Thyroid gland (tissue), 4 donors: ENCODE data around the gene CDK5. TPM values are rescaled to one million over a fixed set of nuclear protein-coding genes. Genes with fewer than 3 reads are reported as not detected.

Experiments
- DNase-seq, 2 donors: peaks; one replicate each; pipeline ENCODE4 v3.0.0-alpha.2; 2019
- H3K27ac ChIP-seq, 3 donors: fragments of 200-600 bp; sonication (generic); 1 replicate in 2 of 3; 2 replicates in 1 of 3; pipeline ENCODE4 v1.5.1; 2016 to 2019; ENCODE audit warnings: mild to moderate bottlenecking in 1 of 3, moderate library complexity in 1 of 3
- H3K27me3 ChIP-seq: fragments of 200-600 bp; sonication (generic); one replicate; pipeline ENCODE4 v1.5.1; 2019
- H3K36me3 ChIP-seq, 2 donors: fragments of 200-600 bp; sonication (generic); one replicate each; pipeline ENCODE4 v1.5.1; 2016 to 2019
- H3K4me1 ChIP-seq, 2 donors: fragments of 200-600 bp; sonication (generic); one replicate each; pipeline ENCODE4 v1.5.1; 2017 to 2019
- H3K4me3 ChIP-seq, 3 donors: fragments of 200-600 bp; sonication (generic); replicated peaks in 1 of 3; 1 replicate in 2 of 3; 2 replicates in 1 of 3; pipeline ENCODE4 v1.5.1; 2016; ENCODE audit warnings: mild to moderate bottlenecking in 1 of 3
- H3K9me3 ChIP-seq: fragments of 200-600 bp; sonication (generic); one replicate; pipeline ENCODE4 v1.5.1; 2017
- POLR2A ChIP-seq, 2 donors: fragments of 450-650 bp; IDR thresholded peaks; one replicate each; pipeline ENCODE4 v1.6.1; 2017; ENCODE audit warnings: antibody characterized with exemption in 2 of 2, mild to moderate bottlenecking in 2 of 2, moderate library complexity in 1 of 2
- WGBS, 2 donors: methylation state at CpG; one replicate each; pipeline ENCODE4 v1.1.5; 2017; 5-methylcytosine and 5-hydroxymethylcytosine counted together
- intact Hi-C: fragments of 100-400 bp; cut with DNase I; formaldehyde crosslinking; loops from one replicate; pipeline ENCODE4 v1.15.1; 2023
- total RNA-seq, 4 donors: library from RNA; depleted of rRNA; stranded (reverse); fragments of >200 nt; gene quantifications; one replicate each; pipeline ENCODE4 v1.2.3, GENCODE V29; 2016
- TF ChIP-seq, protein P1 (sequence below), 6 experiments: fragments of 200-600 bp in 3 of 6; fragments of 450-650 bp in 3 of 6; sonication (generic) in 3 of 6; IDR thresholded peaks; one replicate each; pipeline ENCODE4 v1.5.1; 2016 to 2019; ENCODE audit warnings: antibody characterized with exemption in 6 of 6, mild to moderate bottlenecking in 2 of 6, inconsistent platforms in 1 of 6, moderate library complexity in 1 of 6

CDK5 gene
- total RNA-seq, 4 donors from 2014 or later: 5.3 to 17.4 (median 9.6) TPM

DNA sequence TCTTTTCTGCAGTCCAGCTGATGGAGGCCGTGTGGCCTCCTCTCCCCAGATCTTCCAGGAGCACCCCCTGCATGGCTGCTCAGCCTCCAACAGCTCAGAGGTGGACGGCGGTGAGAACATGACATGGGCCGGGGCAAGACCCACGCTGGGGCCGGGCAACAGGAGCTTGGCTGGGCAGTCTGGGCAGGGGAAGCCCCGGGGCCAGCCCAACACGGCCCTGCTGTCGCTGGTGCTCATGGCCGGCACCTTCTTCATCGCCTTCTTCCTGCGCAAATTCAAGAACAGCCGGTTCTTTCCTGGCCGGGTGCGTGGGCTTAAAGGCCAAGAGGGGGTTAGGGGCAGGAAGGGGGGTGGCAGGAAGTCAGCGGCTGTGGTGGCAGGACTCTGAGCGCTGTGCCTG, 16.3 kb upstream of the CDK5 start:
- H3K4me1 ChIP-seq: peaks cover 0 to 5% of the 10 kb centered on the region in 2 donors
- no peaks in the 10 kb centered on the region for H3K27me3 ChIP-seq
- TF ChIP-seq, protein P1, sequence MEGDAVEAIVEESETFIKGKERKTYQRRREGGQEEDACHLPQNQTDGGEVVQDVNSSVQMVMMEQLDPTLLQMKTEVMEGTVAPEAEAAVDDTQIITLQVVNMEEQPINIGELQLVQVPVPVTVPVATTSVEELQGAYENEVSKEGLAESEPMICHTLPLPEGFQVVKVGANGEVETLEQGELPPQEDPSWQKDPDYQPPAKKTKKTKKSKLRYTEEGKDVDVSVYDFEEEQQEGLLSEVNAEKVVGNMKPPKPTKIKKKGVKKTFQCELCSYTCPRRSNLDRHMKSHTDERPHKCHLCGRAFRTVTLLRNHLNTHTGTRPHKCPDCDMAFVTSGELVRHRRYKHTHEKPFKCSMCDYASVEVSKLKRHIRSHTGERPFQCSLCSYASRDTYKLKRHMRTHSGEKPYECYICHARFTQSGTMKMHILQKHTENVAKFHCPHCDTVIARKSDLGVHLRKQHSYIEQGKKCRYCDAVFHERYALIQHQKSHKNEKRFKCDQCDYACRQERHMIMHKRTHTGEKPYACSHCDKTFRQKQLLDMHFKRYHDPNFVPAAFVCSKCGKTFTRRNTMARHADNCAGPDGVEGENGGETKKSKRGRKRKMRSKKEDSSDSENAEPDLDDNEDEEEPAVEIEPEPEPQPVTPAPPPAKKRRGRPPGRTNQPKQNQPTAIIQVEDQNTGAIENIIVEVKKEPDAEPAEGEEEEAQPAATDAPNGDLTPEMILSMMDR (IDR thresholded peaks at IDR 0.05): no peak
- no peak for TF ChIP-seq POLR2A (IDR thresholded peaks at IDR 0.05)
- peaks cover 59 to 65% of the 10 kb centered on the region in 2 donors for H3K36me3 ChIP-seq
- no peak overlapping the region for H3K27ac ChIP-seq
- H3K9me3 ChIP-seq: no peaks in the 10 kb centered on the region
- no peak for DNase-seq
- 90 to 94% methylated on average over 13 to 17 of the region's 17 CpGs for WGBS, 2 donors
- intact Hi-C loops: no loop called here
- H3K4me3 ChIP-seq: no peak overlapping the region

DNA sequence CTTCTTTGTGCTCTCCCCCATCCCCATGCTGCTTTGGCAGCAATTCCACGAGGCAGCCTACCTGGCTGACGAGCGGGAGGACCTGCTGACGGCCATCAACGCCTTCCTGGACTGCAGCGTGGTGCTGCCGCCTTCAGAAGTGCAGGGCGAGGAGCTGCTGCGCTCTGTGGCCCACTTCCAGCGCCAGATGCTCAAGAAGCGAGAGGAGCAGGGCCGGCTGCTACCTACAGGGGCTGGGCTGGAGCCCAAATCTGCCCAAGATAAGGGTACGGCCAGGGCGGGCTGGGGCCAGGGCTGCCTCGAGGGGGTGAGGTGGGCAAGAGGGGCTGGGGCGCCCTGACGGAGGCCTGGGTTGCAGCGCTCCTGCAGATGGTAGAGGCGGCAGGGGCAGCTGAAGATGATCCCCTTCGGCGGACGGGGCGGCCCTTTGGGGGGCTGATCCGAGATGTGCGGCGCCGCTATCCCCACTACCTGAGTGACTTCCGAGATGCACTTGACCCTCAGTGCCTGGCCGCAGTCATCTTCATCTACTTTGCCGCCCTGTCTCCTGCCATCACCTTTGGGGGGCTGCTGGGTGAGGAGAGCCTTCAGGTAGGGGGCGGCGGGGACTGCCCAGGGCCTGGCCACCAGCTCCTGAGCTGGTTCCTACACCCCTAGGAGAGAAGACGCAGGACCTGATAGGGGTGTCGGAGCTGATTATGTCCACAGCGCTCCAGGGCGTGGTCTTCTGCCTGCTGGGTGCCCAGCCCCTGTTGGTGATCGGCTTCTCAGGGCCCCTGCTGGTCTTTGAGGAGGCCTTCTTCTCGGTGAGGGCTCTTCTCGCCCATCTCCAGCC, 13.6 kb upstream of the CDK5 start:
- DNase-seq: no peak
- 95 to 96% methylated on average over 20 to 37 of the region's 39 CpGs for WGBS, 2 donors
- Histone ChIP-seq H3K9me3 (no peaks in the 10 kb centered on the region), H3K36me3 (peaks cover 82 to 88% of the 10 kb centered on the region in 2 donors), H3K27me3 (no peaks in the 10 kb centered on the region), H3K4me1 (no peaks in the 10 kb centered on the region), H3K4me3 (no peak overlapping the region), H3K27ac (no peak overlapping the region)
- intact Hi-C loops: no loop called here
- TF ChIP-seq POLR2A (IDR thresholded peaks at IDR 0.05): no peak
- TF ChIP-seq, protein P1 (IDR thresholded peaks at IDR 0.05): no peak

DNA sequence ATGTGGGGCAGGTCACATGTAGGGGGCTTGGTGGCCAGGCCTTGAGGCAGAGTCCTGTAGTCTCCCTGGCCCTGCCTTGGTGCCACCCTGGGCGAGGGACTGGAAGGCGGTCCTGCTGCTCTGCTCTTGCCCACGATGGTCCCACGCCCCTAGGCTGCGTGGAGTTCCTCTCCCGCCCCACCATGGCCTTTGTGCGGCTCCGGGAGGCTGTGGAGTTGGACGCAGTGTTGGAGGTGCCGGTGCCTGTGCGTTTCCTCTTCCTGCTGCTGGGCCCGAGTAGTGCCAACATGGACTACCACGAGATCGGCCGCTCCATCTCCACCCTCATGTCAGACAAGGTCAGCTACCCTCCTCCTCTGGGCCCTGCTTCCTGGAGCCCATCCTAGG, 12.9 kb upstream of the CDK5 start:
- H3K36me3 ChIP-seq: peaks cover 78 to 94% of the 10 kb centered on the region in 2 donors
- 93 to 95% methylated on average over 4 to 13 of the region's 15 CpGs for WGBS, 2 donors
- intact Hi-C loops: no loop called here

DNA sequence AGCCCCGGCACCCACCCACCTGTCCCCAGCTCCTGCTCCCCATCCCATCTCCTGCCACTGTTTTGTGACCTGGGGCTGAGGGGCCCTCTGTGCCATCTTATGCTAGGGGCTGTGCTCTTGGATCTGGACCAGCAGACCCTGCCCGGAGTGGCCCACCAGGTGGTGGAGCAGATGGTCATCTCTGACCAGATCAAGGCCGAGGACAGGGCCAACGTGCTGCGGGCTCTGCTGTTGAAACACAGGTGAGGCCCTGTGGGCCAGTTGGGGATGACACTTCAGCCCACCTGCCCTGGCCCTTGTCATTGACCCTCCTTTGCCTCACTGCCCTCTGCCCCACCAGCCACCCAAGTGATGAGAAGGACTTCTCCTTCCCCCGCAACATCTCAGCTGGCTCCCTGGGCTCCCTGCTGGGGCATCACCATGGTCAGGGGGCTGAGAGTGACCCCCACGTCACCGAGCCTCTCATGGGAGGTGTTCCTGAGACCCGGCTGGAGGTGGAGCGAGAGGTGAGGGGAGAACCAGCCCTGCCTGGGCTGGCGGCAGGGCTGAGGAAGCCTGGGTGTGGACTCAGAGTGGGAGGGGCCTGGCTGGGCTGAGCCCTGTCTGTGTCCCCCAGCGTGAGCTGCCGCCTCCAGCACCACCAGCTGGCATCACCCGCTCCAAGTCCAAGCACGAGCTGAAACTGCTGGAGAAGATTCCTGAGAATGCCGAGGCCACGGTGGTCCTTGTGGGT, 12.3 kb upstream of the CDK5 start:
- Histone ChIP-seq H3K4me1 (no peaks in the 10 kb centered on the region), H3K27ac (no peak overlapping the region), H3K36me3 (peaks cover 78 to 94% of the 10 kb centered on the region in 2 donors), H3K4me3 (no peak overlapping the region), H3K9me3 (no peaks in the 10 kb centered on the region), H3K27me3 (no peaks in the 10 kb centered on the region)
- 95 to 99% methylated on average over 12 to 17 of the region's 17 CpGs for WGBS, 2 donors
- TF ChIP-seq, protein P1 (IDR thresholded peaks at IDR 0.05): no peak
- no peak for TF ChIP-seq POLR2A (IDR thresholded peaks at IDR 0.05)
- DNase-seq: no peak
- intact Hi-C loops: no loop called here

More for the DNA sequence above, 12.9 kb upstream of the CDK5 start:
- Histone ChIP-seq H3K4me1 (no peaks in the 10 kb centered on the region), H3K9me3 (no peaks in the 10 kb centered on the region), H3K27me3 (no peaks in the 10 kb centered on the region), H3K27ac (no peak overlapping the region), H3K4me3 (no peak overlapping the region)
- TF ChIP-seq POLR2A (IDR thresholded peaks at IDR 0.05): no peak
- TF ChIP-seq, protein P1 (IDR thresholded peaks at IDR 0.05): no peak
- no peak for DNase-seq
